ENCODE results near the gene ILKAP. TPM values are rescaled to one million over a fixed set of nuclear protein-coding genes. Genes with fewer than 3 reads are reported as not detected.

Gene ILKAP
- total RNA-seq, 3 donors from 2014 or later: 64.5 to 70.9 (median 66.5) TPM

GRCh38 chr2:238160206-238161129 is 43.0 kb downstream of the ILKAP start:
- ATAC-seq: no peak
- DNase-seq: no peak
- H3K4me3 Mint-ChIP-seq: peak overlapping the region; percentile 29

GRCh38 chr2:238159661-238160205 is 43.8 kb downstream of the ILKAP start:
- Mint-ChIP-seq H3K4me1 (ENCODE audit: low read depth) (peaks cover 11% of the 10 kb centered on the region), H3K36me3 (ENCODE audit: insufficient read depth) (no peaks in the 10 kb centered on the region), H3K4me3 (peak overlapping the region; percentile 63), H3K27me3 (ENCODE audit: low read depth) (peaks cover 27% of the 10 kb centered on the region), H3K9me3 (no peaks in the 10 kb centered on the region)
- ATAC-seq: no peak
- DNase-seq: no peak

More at GRCh38 chr2:238160206-238161129, 43.0 kb downstream of the ILKAP start:
- Mint-ChIP-seq H3K27me3 (ENCODE audit: low read depth) (peaks cover 32% of the 10 kb centered on the region), H3K4me1 (ENCODE audit: low read depth) (peaks cover 11% of the 10 kb centered on the region), H3K36me3 (ENCODE audit: insufficient read depth) (no peaks in the 10 kb centered on the region), H3K9me3 (no peaks in the 10 kb centered on the region)

GRCh38 chr2:238159071-238159539 is 44.4 kb downstream of the ILKAP start:
- DNase-seq: no peak
- peaks cover 11% of the 10 kb centered on the region for H3K4me1 Mint-ChIP-seq (ENCODE audit: low read depth)
- peaks cover 22% of the 10 kb centered on the region for H3K27me3 Mint-ChIP-seq (ENCODE audit: low read depth)
- H3K4me3 Mint-ChIP-seq: peak overlapping the region; percentile 63
- ATAC-seq: peak; percentile 62 to 71
- H3K9me3 Mint-ChIP-seq: no peaks in the 10 kb centered on the region
- H3K36me3 Mint-ChIP-seq (ENCODE audit: insufficient read depth): no peaks in the 10 kb centered on the region

- H3K4me1 Mint-ChIP-seq (ENCODE audit: low read depth): peaks cover 11% of the 10 kb centered on the region
- peak within 1 kb of the TSS; percentile 63 for H3K4me3 Mint-ChIP-seq
- H3K9me3 Mint-ChIP-seq: no peaks in the 10 kb centered on the region
- H3K27me3 Mint-ChIP-seq (ENCODE audit: low read depth): peaks cover 22% of the 10 kb centered on the region
- no peaks in the 10 kb centered on the region for H3K36me3 Mint-ChIP-seq (ENCODE audit: insufficient read depth)
- DNase-seq: peak; percentile 37
- ATAC-seq: peak; percentile 81 to 83
Measured at GRCh38 chr2:238158509-238159070, 44.9 kb downstream of the ILKAP start, which contains the start of gene ERFE. TSS of gene ERFE (plus strand) at chr2:238158970. CDS start at chr2:238159008, 38 bp downstream.

GRCh38 chr2:238158018-238158508 is 45.4 kb downstream of the ILKAP start:
- H3K4me3 Mint-ChIP-seq: no peak overlapping the region
- ATAC-seq (no peak), DNase-seq (no peak)
- H3K4me1 Mint-ChIP-seq (ENCODE audit: low read depth): peaks cover 11% of the 10 kb centered on the region
- H3K27me3 Mint-ChIP-seq (ENCODE audit: low read depth): peaks cover 22% of the 10 kb centered on the region
- H3K9me3 Mint-ChIP-seq: no peaks in the 10 kb centered on the region
- no peaks in the 10 kb centered on the region for H3K36me3 Mint-ChIP-seq (ENCODE audit: insufficient read depth)

- no peak for ATAC-seq
- no peak overlapping the region for H3K4me3 Mint-ChIP-seq
- no peaks in the 10 kb centered on the region for H3K9me3 Mint-ChIP-seq
- peaks cover 22% of the 10 kb centered on the region for H3K27me3 Mint-ChIP-seq (ENCODE audit: low read depth)
- no peak for DNase-seq
- H3K4me1 Mint-ChIP-seq (ENCODE audit: low read depth): peaks cover 11% of the 10 kb centered on the region
- H3K36me3 Mint-ChIP-seq (ENCODE audit: insufficient read depth): no peaks in the 10 kb centered on the region
Measured at GRCh38 chr2:238157506-238158017, 45.9 kb downstream of the ILKAP start.

- Mint-ChIP-seq H3K27me3 (ENCODE audit: low read depth) (peaks cover 18% of the 10 kb centered on the region), H3K4me1 (ENCODE audit: low read depth) (peaks cover 11% of the 10 kb centered on the region), H3K4me3 (no peak overlapping the region), H3K9me3 (no peaks in the 10 kb centered on the region), H3K36me3 (ENCODE audit: insufficient read depth) (no peaks in the 10 kb centered on the region)
- DNase-seq: no peak
- ATAC-seq: no peak
Measured at GRCh38 chr2:238155761-238156694, 47.5 kb downstream of the ILKAP start.

GRCh38 chr2:238155051-238155760 is 48.3 kb downstream of the ILKAP start:
- no peaks in the 10 kb centered on the region for H3K9me3 Mint-ChIP-seq
- no peak for DNase-seq

GRCh38 chr2:238154570-238154969 is 48.9 kb downstream of the ILKAP start:
- no peak for ATAC-seq
- Mint-ChIP-seq H3K36me3 (ENCODE audit: insufficient read depth) (no peaks in the 10 kb centered on the region), H3K4me3 (no peak overlapping the region), H3K4me1 (ENCODE audit: low read depth) (peaks cover 4% of the 10 kb centered on the region), H3K9me3 (no peaks in the 10 kb centered on the region), H3K27me3 (ENCODE audit: low read depth) (peaks cover 6% of the 10 kb centered on the region)
- no peak for DNase-seq

More at GRCh38 chr2:238155051-238155760, 48.3 kb downstream of the ILKAP start:
- no peak overlapping the region for H3K4me3 Mint-ChIP-seq
- H3K27me3 Mint-ChIP-seq (ENCODE audit: low read depth): peaks cover 13% of the 10 kb centered on the region
- H3K4me1 Mint-ChIP-seq (ENCODE audit: low read depth): peaks cover 8% of the 10 kb centered on the region
- H3K36me3 Mint-ChIP-seq (ENCODE audit: insufficient read depth): no peaks in the 10 kb centered on the region
- no peak for ATAC-seq

GRCh38 chr2:238152771-238153688 is 50.5 kb downstream of the ILKAP start:
- no peak for DNase-seq
- H3K4me3 Mint-ChIP-seq: no peak overlapping the region
- no peaks in the 10 kb centered on the region for H3K27me3 Mint-ChIP-seq (ENCODE audit: low read depth)
- no peaks in the 10 kb centered on the region for H3K9me3 Mint-ChIP-seq
- no peaks in the 10 kb centered on the region for H3K36me3 Mint-ChIP-seq (ENCODE audit: insufficient read depth)
- no peak for ATAC-seq
- H3K4me1 Mint-ChIP-seq (ENCODE audit: low read depth): no peaks in the 10 kb centered on the region

- H3K4me1 Mint-ChIP-seq (ENCODE audit: low read depth): no peaks in the 10 kb centered on the region
- H3K36me3 Mint-ChIP-seq (ENCODE audit: insufficient read depth): no peaks in the 10 kb centered on the region
- no peaks in the 10 kb centered on the region for H3K9me3 Mint-ChIP-seq
- H3K27me3 Mint-ChIP-seq (ENCODE audit: low read depth): no peaks in the 10 kb centered on the region
- H3K4me3 Mint-ChIP-seq: no peak overlapping the region
- DNase-seq: no peak
- no peak for ATAC-seq
Measured at GRCh38 chr2:238151628-238152235, 51.8 kb downstream of the ILKAP start.

GRCh38 chr2:238151205-238151604 is 52.3 kb downstream of the ILKAP start:
- DNase-seq: no peak
- Mint-ChIP-seq H3K27me3 (ENCODE audit: low read depth) (no peaks in the 10 kb centered on the region), H3K9me3 (no peaks in the 10 kb centered on the region), H3K36me3 (ENCODE audit: insufficient read depth) (no peaks in the 10 kb centered on the region), H3K4me1 (ENCODE audit: low read depth) (no peaks in the 10 kb centered on the region), H3K4me3 (no peak overlapping the region)
- ATAC-seq: no peak
